B cell (primary cell): ENCODE measurements around the gene UXT. TPM values are rescaled to one million over a fixed set of nuclear protein-coding genes. Genes with fewer than 3 reads are reported as not detected.

Experiments used
- ATAC-seq: fragments of 200-7000 bp; cut with Tn5 transposase; one replicate; pipeline ENCODE4 v1.10.0; 2021; ENCODE audit warnings: low read depth, mild to moderate bottlenecking, moderate number of reproducible peaks, moderate library complexity
- CTCF ChIA-PET: fragments of 350-600 bp; sonication (Branson Sonifier 250); formaldehyde crosslinking; loops from one replicate; lab custom pipeline; 2021; ENCODE audit warnings: antibody characterized with exemption, inconsistent platforms; lab: Charles Lee
- POLR2A ChIA-PET: fragments of 350-600 bp; sonication (Branson Sonifier 250); formaldehyde crosslinking; loops from one replicate; lab custom pipeline; 2021; ENCODE audit warnings: antibody characterized with exemption; lab: Charles Lee
- DNase-seq: peaks from one replicate; pipeline ENCODE4 v3.0.0; 2013
- H2AFZ ChIP-seq: 2 replicates; pipeline ENCODE4 v1.6.1; 2012; ENCODE audit warnings: mild to moderate bottlenecking, low read depth, low read length; ENCODE audit not compliant: insufficient read depth, poor library complexity, severe bottlenecking
- H3K27ac ChIP-seq, 2 donors: 1 replicate in 1 of 2; 2 replicates in 1 of 2; pipeline ENCODE4 v1.5.1; 2012 to 2013; ENCODE audit warnings: low read length in 2 of 2, mild to moderate bottlenecking in 2 of 2, moderate library complexity in 1 of 2
- H3K27me3 ChIP-seq, 4 experiments: fragments of 200-600 bp in 1 of 4; sonication (generic) in 1 of 4; replicated peaks in 1 of 4; 1 replicate in 2 of 4; 2 replicates in 2 of 4; pipeline versions ENCODE4 v1.6.1 to v1.7.0; 2013 to 2016; ENCODE audit warnings: low read length in 3 of 4, mild to moderate bottlenecking in 2 of 4, mixed read lengths in 1 of 4, moderate library complexity in 1 of 4; ENCODE audit not compliant: insufficient read depth in 4 of 4, control insufficient read depth in 3 of 4; ENCODE audit errors: control extremely low read depth in 1 of 4
- H3K36me3 ChIP-seq, 2 experiments: replicated peaks in 1 of 2; 1 replicate in 1 of 2; 2 replicates in 1 of 2; pipeline versions ENCODE4 v1.6.1 to v1.7.1; 2013; ENCODE audit warnings: low read length in 1 of 2; ENCODE audit not compliant: insufficient read depth in 2 of 2, control insufficient read depth in 1 of 2; ENCODE audit errors: control extremely low read depth in 1 of 2, extremely low read depth in 1 of 2
- H3K4me1 ChIP-seq, 2 donors: fragments of 200-600 bp in 1 of 2; sonication (generic) in 1 of 2; 1 replicate in 1 of 2; 2 replicates in 1 of 2; pipeline versions ENCODE4 v1.5.1 to v1.6.1; 2013 to 2017; ENCODE audit warnings: low read length in 2 of 2; ENCODE audit not compliant: control insufficient read depth in 2 of 2, insufficient read depth in 2 of 2
- H3K4me2 ChIP-seq: replicated peaks from 2 replicates; pipeline ENCODE3; 2012; ENCODE audit warnings: mild to moderate bottlenecking, low read depth, low read length; ENCODE audit not compliant: poor library complexity, severe bottlenecking
- H3K4me3 ChIP-seq, 5 experiments: fragments of 200-600 bp in 1 of 5; sonication (generic) in 1 of 5; 1 replicate in 3 of 5; 2 replicates in 2 of 5; pipeline versions ENCODE4 v1.5.1 to v1.7.0; 2011 to 2016; ENCODE audit warnings: low read length in 4 of 5, mild to moderate bottlenecking in 4 of 5, low read depth in 2 of 5, control low read depth in 1 of 5, moderate library complexity in 1 of 5; ENCODE audit not compliant: insufficient read depth in 1 of 5; ENCODE audit errors: control extremely low read depth in 1 of 5, extremely low read depth in 1 of 5
- H3K79me2 ChIP-seq: fragments of 200-600 bp; sonication (generic); one replicate; pipeline ENCODE4 v1.6.0; 2016; ENCODE audit warnings: low read length; ENCODE audit not compliant: control insufficient read depth, insufficient read depth
- H3K9ac ChIP-seq: fragments of 200-600 bp; sonication (generic); 2 replicates; pipeline ENCODE4 v1.6.1; 2017; ENCODE audit warnings: mild to moderate bottlenecking, low read length, moderate library complexity
- H3K9me3 ChIP-seq, 3 donors: one replicate each; pipeline versions ENCODE4 v1.6.1 to v1.7.1; 2013; ENCODE audit warnings: low read length in 2 of 3; ENCODE audit not compliant: control insufficient read depth in 2 of 3, insufficient read depth in 1 of 3; ENCODE audit errors: control extremely low read depth in 1 of 3
- H4K20me1 ChIP-seq: 2 replicates; pipeline ENCODE4 v1.6.0; 2012; ENCODE audit warnings: mild to moderate bottlenecking, low read length; ENCODE audit not compliant: insufficient read depth, control insufficient read depth, poor library complexity, severe bottlenecking
- H3K27ac Mint-ChIP-seq: one replicate; pipeline ENCODE4 v1.8.0; 2021; ENCODE audit warnings: mixed read lengths
- H3K27me3 Mint-ChIP-seq: one replicate; pipeline ENCODE4 v1.8.0; 2021; ENCODE audit warnings: mixed read lengths
- H3K4me1 Mint-ChIP-seq: one replicate; pipeline ENCODE4 v1.8.0; 2021; ENCODE audit warnings: mixed read lengths
- H3K4me3 Mint-ChIP-seq: one replicate; pipeline ENCODE4 v1.8.0; 2021; ENCODE audit warnings: mixed read lengths
- H3K9me3 Mint-ChIP-seq: one replicate; pipeline ENCODE4 v1.8.0; 2022; ENCODE audit warnings: mixed read lengths; ENCODE audit not compliant: insufficient read depth
- CTCF ChIP-seq: fragments of 200-600 bp; IDR thresholded peaks from one replicate; pipeline ENCODE4 v1.8.0; 2022; ENCODE audit warnings: antibody characterized with exemption, mild to moderate bottlenecking
- EZH2 ChIP-seq: IDR thresholded peaks from 2 replicates; pipeline ENCODE4 v1.6.1; 2012; ENCODE audit warnings: borderline replicate concordance, low read depth, mild to moderate bottlenecking, moderate library complexity, low read length; ENCODE audit not compliant: insufficient read depth, poor library complexity, severe bottlenecking
- WGBS: methylation state at CpG from one replicate; pipeline ENCODE4 v1.1.5; 2013; ENCODE audit warnings: missing lambda C conversion rate; ENCODE audit not compliant: insufficient coverage; 5-methylcytosine and 5-hydroxymethylcytosine counted together
- intact Hi-C: fragments of 100-400 bp; cut with micrococcal nuclease; formaldehyde crosslinking; loops from one replicate; pipeline ENCODE4 v1.10.0; 2022
- polyA plus RNA-seq: library from polyadenylated mRNA; depleted of rRNA; stranded (reverse); fragments of >200 nt; gene quantifications from 2 replicates; pipeline ENCODE4 v1.2.3, GENCODE V29; 2012
- total RNA-seq, 2 donors: library from RNA; stranded (reverse); fragments of 120-200 nt in 1 of 2; gene quantifications; 1 replicate in 1 of 2; 2 replicates in 1 of 2; pipeline versions ENCODE4 v1.2.3 to v1.2.4, GENCODE V29; 2013 to 2022

Gene UXT
- total and polyA plus RNA-seq, 2 donors (not counting 1 experiment from before 2014, with no cell fraction given): 177 to 238 TPM

DNA sequence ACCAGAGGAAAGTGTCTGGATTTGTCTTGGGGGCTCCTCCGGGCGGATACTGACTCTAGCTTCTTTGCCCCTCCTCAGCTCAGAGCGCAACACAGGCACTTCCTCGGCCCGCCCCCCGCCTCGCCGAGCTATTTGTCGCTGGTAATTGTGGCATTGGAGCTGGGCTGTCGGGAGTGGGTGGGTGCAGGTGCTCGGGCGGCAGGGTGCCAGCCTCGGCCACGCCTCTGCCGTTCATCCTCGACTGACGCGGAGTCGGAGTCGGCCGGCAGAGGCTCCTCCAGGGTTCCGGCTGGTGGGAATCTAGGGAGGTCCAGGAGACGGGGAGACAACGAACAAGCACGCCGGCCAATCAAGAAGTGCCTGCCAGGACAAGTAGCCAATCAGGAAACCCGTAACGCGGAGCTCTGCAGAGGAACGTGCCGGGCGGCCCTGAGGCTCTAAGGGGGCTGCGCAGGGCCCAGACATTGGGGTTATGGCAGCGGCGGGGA, 35.4 kb downstream of the UXT start:
- ChIA-PET CTCF (no interaction called here), POLR2A (no interaction called here)
- Mint-ChIP-seq H3K27me3 (peaks cover 25% of the 10 kb centered on the region), H3K9me3 (no peaks in the 10 kb centered on the region), H3K4me1 (peaks cover 15% of the 10 kb centered on the region), H3K27ac (no peak overlapping the region), H3K4me3 (peak overlapping the region; percentile 71)
- H3K27me3 ChIP-seq: peaks cover 0 to 25% (median 0%) of the 10 kb centered on the region in 4 experiments
- H3K79me2 ChIP-seq: no peaks in the 10 kb centered on the region
- H3K4me3 ChIP-seq: peak overlapping the region in 3 of 5 experiments; percentile 27 to 39 (median 32)
- DNase-seq (peak; percentile 16), ATAC-seq (no peak)
- peak overlapping the region; percentile 37 for H3K9ac ChIP-seq
- no peak for TF ChIP-seq CTCF
- no peak for TF ChIP-seq EZH2
- H2AFZ ChIP-seq: peak overlapping the region; percentile 33
- peak overlapping the region; percentile 65 for H3K4me2 ChIP-seq
- H3K27ac ChIP-seq: no peak overlapping the region
- no peaks in the 10 kb centered on the region for H3K36me3 ChIP-seq
- WGBS: 3% methylated on average over 19 of the region's 35 CpGs
- H4K20me1 ChIP-seq: no peaks in the 10 kb centered on the region
- H3K4me1 ChIP-seq: peaks cover 4 to 15% of the 10 kb centered on the region in 2 donors
- intact Hi-C loops: loop anchor here (5.0 kb wide), 1 partner anchor 34 kb away; the partner anchor contains the start of gene UXT
- no peaks in the 10 kb centered on the region for H3K9me3 ChIP-seq

DNA sequence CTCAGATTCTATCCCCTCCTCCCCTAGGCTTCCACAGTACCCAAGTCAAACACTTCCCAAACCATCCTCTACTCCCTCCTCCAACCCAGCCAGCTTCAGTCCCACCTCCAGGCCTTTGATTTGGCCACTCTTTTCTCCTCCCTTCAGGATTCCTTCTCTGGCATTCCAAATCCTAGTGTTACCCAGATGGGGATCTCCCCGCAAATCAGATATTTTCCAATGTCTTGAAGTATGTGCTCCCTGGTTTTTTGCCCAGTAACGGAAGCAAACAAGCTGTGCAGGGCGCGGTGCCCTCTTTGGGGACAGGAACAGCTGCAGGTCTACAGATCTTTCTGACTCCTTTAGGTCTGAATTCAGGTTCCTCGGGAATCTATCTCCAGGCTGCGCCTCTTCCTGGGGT, 37.1 kb downstream of the UXT start:
- Histone ChIP-seq H2AFZ (no peak overlapping the region), H3K9me3 (no peaks in the 10 kb centered on the region), H3K27me3 (peaks cover 0 to 29% (median 2%) of the 10 kb centered on the region in 4 experiments), H3K4me2 (no peak overlapping the region), H3K27ac (no peak overlapping the region), H3K79me2 (no peaks in the 10 kb centered on the region), H3K9ac (no peak overlapping the region), H3K4me3 (no peak overlapping the region), H3K4me1 (peaks cover 4 to 15% of the 10 kb centered on the region in 2 donors), H4K20me1 (no peaks in the 10 kb centered on the region), H3K36me3 (no peaks in the 10 kb centered on the region)
- TF ChIP-seq EZH2: no peak
- no peak for TF ChIP-seq CTCF
- Mint-ChIP-seq H3K4me3 (no peak overlapping the region), H3K9me3 (no peaks in the 10 kb centered on the region), H3K27me3 (peaks cover 39% of the 10 kb centered on the region), H3K4me1 (peaks cover 14% of the 10 kb centered on the region), H3K27ac (no peak overlapping the region)
- intact Hi-C loops: loop anchor here (5.0 kb wide), 1 partner anchor 35 kb away; the partner anchor contains the start of gene UXT
- DNase-seq (no peak), ATAC-seq (no peak)
- POLR2A ChIA-PET: no interaction called here
- CTCF ChIA-PET: no interaction called here
- 100% methylated on average over 3 of the region's 6 CpGs for WGBS
